GM06990 (cell line): ENCODE measurements around the gene SPRR2D.

Experiments
- DNase-seq: peaks from one replicate; pipeline ENCODE4 v3.0.0-alpha.2; 2011; ENCODE audit not compliant: insufficient read length; ENCODE audit errors: extremely low read depth
- H3K27me3 ChIP-seq: replicated peaks from 2 replicates; pipeline ENCODE4 v1.6.0; 2011; ENCODE audit warnings: low read length; ENCODE audit not compliant: control insufficient read depth, insufficient read depth
- H3K36me3 ChIP-seq: 2 replicates; pipeline ENCODE4 v1.5.1; 2011; ENCODE audit warnings: low read length; ENCODE audit not compliant: control insufficient read depth, insufficient read depth
- H3K4me3 ChIP-seq: replicated peaks from 2 replicates; pipeline ENCODE4 v1.5.1; 2011; ENCODE audit warnings: low read depth, mild to moderate bottlenecking, control low read depth, low read length
- CTCF ChIP-seq: IDR thresholded peaks from 2 replicates; pipeline ENCODE4 v1.5.1; 2011; ENCODE audit warnings: low read length, control low read depth, mild to moderate bottlenecking, inconsistent platforms; ENCODE audit not compliant: insufficient read depth, poor library complexity, severe bottlenecking

Gene SPRR2D

GRCh38 chr1:153040950-153041631, at the start of gene SPRR2D:
Gene SPRR2D (minus strand): TSS chr1:153041120. CDS start chr1:153040346, 774 bp downstream.
- Histone ChIP-seq H3K27me3 (no peaks in the 10 kb centered on the region), H3K4me3 (no peak within 1 kb of the TSS), H3K36me3 (no peaks in the 10 kb centered on the region)
- no peak for DNase-seq
- TF ChIP-seq CTCF = no peak

DNA sequence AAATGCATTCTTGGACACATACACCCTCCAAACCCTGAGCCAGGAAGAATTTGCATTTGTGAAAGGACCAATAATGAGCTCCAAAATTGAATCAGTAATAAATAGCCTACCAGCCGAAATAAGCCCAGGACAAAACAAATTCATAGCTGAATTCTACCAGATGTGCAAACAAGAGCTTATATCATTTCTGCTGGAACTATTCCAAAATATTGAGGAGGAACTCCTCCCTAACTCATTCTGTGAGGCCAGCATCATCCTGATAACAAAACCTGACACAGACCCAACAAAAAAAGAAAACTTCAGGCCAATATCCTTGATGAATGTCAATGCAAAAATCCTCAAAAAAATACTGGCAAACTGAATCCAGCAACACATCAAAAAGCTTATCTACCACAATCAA, 46.7 kb upstream of the SPRR2D start:
- no peaks in the 10 kb centered on the region for H3K36me3 ChIP-seq
- no peak for DNase-seq
- no peak overlapping the region for H3K4me3 ChIP-seq
- no peak for TF ChIP-seq CTCF
- no peaks in the 10 kb centered on the region for H3K27me3 ChIP-seq

GRCh38 chr1:153081736-153082135, 40.8 kb upstream of the SPRR2D start:
- no peak for DNase-seq
- Histone ChIP-seq H3K27me3 (no peaks in the 10 kb centered on the region), H3K4me3 (no peak overlapping the region), H3K36me3 (no peaks in the 10 kb centered on the region)
- no peak for TF ChIP-seq CTCF

- no peaks in the 10 kb centered on the region for H3K36me3 ChIP-seq
- TF ChIP-seq CTCF = no peak
- no peaks in the 10 kb centered on the region for H3K27me3 ChIP-seq
- H3K4me3 ChIP-seq = no peak overlapping the region
- DNase-seq = no peak
Measured at GRCh38 chr1:153072806-153073726, 32.1 kb upstream of the SPRR2D start.

GRCh38 chr1:153071511-153071910, 30.6 kb upstream of the SPRR2D start, which contains the start of gene SPRR2B:
Gene SPRR2B (minus strand): TSS chr1:153071611. CDS start chr1:153070839, 772 bp downstream.
- Histone ChIP-seq H3K4me3 (no peak within 1 kb of the TSS), H3K27me3 (no peaks in the 10 kb centered on the region), H3K36me3 (no peaks in the 10 kb centered on the region)
- DNase-seq = no peak
- TF ChIP-seq CTCF = no peak
